Activated B cell treated with CpG ODN at 0.5 μM for 24 hours (primary cell): ENCODE results near the gene PITRM1. TPM values are rescaled to one million over a fixed set of nuclear protein-coding genes. Genes with fewer than 3 reads are reported as not detected.

Source experiments
- ATAC-seq: fragments of 200-7000 bp; cut with Tn5 transposase; one replicate; pipeline ENCODE4 v1.10.0; 2021; ENCODE audit warnings: low read depth, mild to moderate bottlenecking, moderate library complexity
- CTCF ChIA-PET: fragments of 350-600 bp; sonication (Branson Sonifier 250); formaldehyde crosslinking; loops from one replicate; lab custom pipeline; 2021; ENCODE audit warnings: antibody characterized with exemption; lab: Charles Lee
- POLR2A ChIA-PET: fragments of 350-600 bp; sonication (Branson Sonifier 250); formaldehyde crosslinking; loops from one replicate; lab custom pipeline; 2021; ENCODE audit warnings: antibody characterized with exemption; lab: Charles Lee
- DNase-seq: peaks from one replicate; pipeline ENCODE4 v3.0.0; 2022
- H3K27ac Mint-ChIP-seq: one replicate; pipeline ENCODE4 v1.8.0; 2020; ENCODE audit warnings: mixed read lengths
- H3K27me3 Mint-ChIP-seq: one replicate; pipeline ENCODE4 v1.8.0; 2021; ENCODE audit warnings: mixed read lengths
- H3K36me3 Mint-ChIP-seq: one replicate; pipeline ENCODE4 v1.8.0; 2021; ENCODE audit warnings: low read depth, mixed read lengths
- H3K4me1 Mint-ChIP-seq: one replicate; pipeline ENCODE4 v1.8.0; 2021; ENCODE audit warnings: mixed read lengths
- H3K4me3 Mint-ChIP-seq: one replicate; pipeline ENCODE4 v1.8.0; 2020; ENCODE audit warnings: mild to moderate bottlenecking, mixed read lengths
- H3K9me3 Mint-ChIP-seq: one replicate; pipeline ENCODE4 v1.8.0; 2020; ENCODE audit warnings: mixed read lengths
- CTCF ChIP-seq: fragments of 200-600 bp; IDR thresholded peaks from one replicate; pipeline ENCODE4 v1.8.0; 2022; ENCODE audit warnings: antibody characterized with exemption, mild to moderate bottlenecking
- intact Hi-C: fragments of 100-400 bp; cut with micrococcal nuclease; formaldehyde crosslinking; loops from one replicate; pipeline ENCODE4 v1.15.1; 2024
- total RNA-seq: library from RNA; stranded (reverse); gene quantifications from 2 replicates; pipeline ENCODE4 v1.2.3, GENCODE V29; 2022

The PITRM1 gene
- total RNA-seq, 1 donor from 2014 or later, result 60.7 TPM

- no peak for DNase-seq
- intact Hi-C loops, result no loop called here
- H3K9me3 Mint-ChIP-seq, result no peaks in the 10 kb centered on the region
- no peak for ATAC-seq
- H3K4me1 Mint-ChIP-seq, result no peaks in the 10 kb centered on the region
- H3K27ac Mint-ChIP-seq, result no peak overlapping the region
- POLR2A ChIA-PET, result interaction anchor here (0.7 kb wide), 1 partner anchor 83 kb away, joined by 7 read pairs; no protein-coding TSS in a partner anchor
- CTCF ChIA-PET, result no interaction called here
- no peak overlapping the region for H3K4me3 Mint-ChIP-seq
- TF ChIP-seq CTCF, result no peak
- no peaks in the 10 kb centered on the region for H3K27me3 Mint-ChIP-seq
- H3K36me3 Mint-ChIP-seq, result peaks cover 69% of the 10 kb centered on the region
Measured at GRCh38 chr10:3122034-3122433, 50.5 kb downstream of the PITRM1 start.

- POLR2A ChIA-PET, result no interaction called here
- no peak for TF ChIP-seq CTCF
- Mint-ChIP-seq H3K4me3 (no peak overlapping the region), H3K4me1 (no peaks in the 10 kb centered on the region), H3K27ac (no peak overlapping the region), H3K9me3 (no peaks in the 10 kb centered on the region), H3K36me3 (peaks cover 74% of the 10 kb centered on the region), H3K27me3 (no peaks in the 10 kb centered on the region)
- intact Hi-C loops, result no loop called here
- CTCF ChIA-PET, result no interaction called here
- ATAC-seq (no peak), DNase-seq (no peak)
Measured at GRCh38 chr10:3119796-3120459, 52.7 kb downstream of the PITRM1 start.

GRCh38 chr10:3118641-3119091 is 53.9 kb downstream of the PITRM1 start:
- Mint-ChIP-seq H3K27ac (no peak overlapping the region), H3K36me3 (peaks cover 80% of the 10 kb centered on the region), H3K27me3 (no peaks in the 10 kb centered on the region), H3K4me3 (no peak overlapping the region), H3K4me1 (no peaks in the 10 kb centered on the region), H3K9me3 (no peaks in the 10 kb centered on the region)
- no peak for ATAC-seq
- POLR2A ChIA-PET, result no interaction called here
- DNase-seq, result no peak
- intact Hi-C loops, result no loop called here
- no peak for TF ChIP-seq CTCF
- CTCF ChIA-PET, result no interaction called here

- no peak for TF ChIP-seq CTCF
- ChIA-PET CTCF (no interaction called here), POLR2A (interaction anchor here (0.5 kb wide), 1 partner anchor 36 kb away, joined by 4 read pairs; no protein-coding TSS in a partner anchor)
- DNase-seq, result no peak
- H3K9me3 Mint-ChIP-seq, result no peaks in the 10 kb centered on the region
- ATAC-seq, result no peak
- H3K4me3 Mint-ChIP-seq, result no peak overlapping the region
- intact Hi-C loops, result no loop called here
- H3K27me3 Mint-ChIP-seq, result no peaks in the 10 kb centered on the region
- no peaks in the 10 kb centered on the region for H3K4me1 Mint-ChIP-seq
- peaks cover 80% of the 10 kb centered on the region for H3K36me3 Mint-ChIP-seq
- H3K27ac Mint-ChIP-seq, result no peak overlapping the region
Measured at GRCh38 chr10:3117486-3117885, 55.1 kb downstream of the PITRM1 start.

GRCh38 chr10:3116508-3117100 is 56.0 kb downstream of the PITRM1 start:
- H3K27me3 Mint-ChIP-seq, result no peaks in the 10 kb centered on the region
- CTCF ChIA-PET, result no interaction called here
- TF ChIP-seq CTCF, result no peak

More at GRCh38 chr10:3116508-3117100, 56.0 kb downstream of the PITRM1 start:
- intact Hi-C loops, result no loop called here
- ATAC-seq (no peak), DNase-seq (no peak)
- Mint-ChIP-seq H3K4me3 (no peak overlapping the region), H3K4me1 (peaks cover 1% of the 10 kb centered on the region), H3K27ac (no peak overlapping the region), H3K9me3 (no peaks in the 10 kb centered on the region), H3K36me3 (peaks cover 81% of the 10 kb centered on the region)
- POLR2A ChIA-PET, result no interaction called here
